Left lung (tissue), 10 donors: ENCODE measurements around the gene HMOX2. TPM values are rescaled to one million over a fixed set of nuclear protein-coding genes. Genes with fewer than 3 reads are reported as not detected.

Source experiments
- ATAC-seq: fragments of 200-7000 bp; cut with Tn5 transposase; one replicate; pipeline ENCODE4 v1.9.1; 2020; ENCODE audit warnings: moderate library complexity
- DNase-seq, 4 donors: peaks; one replicate each; pipeline ENCODE4 v3.0.0-alpha.2; 2013 to 2020
- H3K27ac ChIP-seq, 2 donors: fragments of 200-600 bp; sonication (generic) in 1 of 2; one replicate each; pipeline versions ENCODE4 v1.5.0 to v1.8.0; 2020 to 2021
- H3K27me3 ChIP-seq, 2 donors: fragments of 200-600 bp; sonication (generic) in 1 of 2; one replicate each; pipeline versions ENCODE4 v1.5.0 to v1.8.0; 2020 to 2021
- H3K36me3 ChIP-seq, 2 donors: fragments of 200-600 bp; sonication (generic) in 1 of 2; one replicate each; pipeline versions ENCODE4 v1.5.0 to v1.8.0; 2020 to 2021
- H3K4me1 ChIP-seq, 2 donors: fragments of 200-600 bp; one replicate each; pipeline ENCODE4 v1.8.0; 2021
- H3K4me3 ChIP-seq, 2 donors: fragments of 200-600 bp; sonication (generic) in 1 of 2; one replicate each; pipeline versions ENCODE4 v1.5.0 to v1.8.0; 2020 to 2021; ENCODE audit warnings: mild to moderate bottlenecking in 1 of 2
- H3K9me3 ChIP-seq, 2 donors: fragments of 200-600 bp; sonication (generic) in 1 of 2; one replicate each; pipeline versions ENCODE4 v1.5.0 to v1.8.0; 2020 to 2021
- CTCF ChIP-seq, 2 donors: fragments of 200-600 bp; sonication (generic) in 1 of 2; IDR thresholded peaks; one replicate each; pipeline versions ENCODE4 v1.5.0 to v1.8.0; 2021; ENCODE audit warnings: antibody characterized with exemption in 2 of 2
- intact Hi-C, 2 donors: fragments of 100-400 bp; cut with DNase I; formaldehyde crosslinking; loops; one replicate each; pipeline versions ENCODE4 v1.11.2 to v1.14.2; 2022
- polyA plus RNA-seq, 6 donors: library from polyadenylated mRNA; unstranded; fragments of 120-200 nt; gene quantifications; one replicate each; pipeline ENCODE4 v1.2.1, GENCODE V29; 2013; ENCODE audit not compliant: insufficient read length in 6 of 6
- total RNA-seq, 2 donors: library from RNA; stranded (reverse); fragmentation: NEBNext Ultra II Directional; extraction: Animal tissue kit (Norgen Biotek cat#: 25700); gene quantifications; one replicate each; pipeline ENCODE4 v1.2.1, GENCODE V29; 2021
- donor health status: DM: no; HTN: yes; CAD: no.
- donor health status: DM: no; HTN: no; CAD: no.

Gene HMOX2
- total and polyA plus RNA-seq, 8 donors: 36.2 to 52.1 (median 39.5) TPM

- Histone ChIP-seq H3K4me1 (peaks cover 9 to 18% of the 10 kb centered on the region in 2 donors), H3K9me3 (no peaks in the 10 kb centered on the region), H3K27me3 (peaks cover 0 to 16% of the 10 kb centered on the region in 2 donors), H3K36me3 (no peaks in the 10 kb centered on the region), H3K27ac (no peak overlapping the region), H3K4me3 (no peak overlapping the region)
- ATAC-seq (no peak), DNase-seq (no peak)
- no peak for TF ChIP-seq CTCF (IDR thresholded peaks at IDR 0.05)
- intact Hi-C loops: no loop called here
These were observed 57.3 kb downstream of the HMOX2 start for GRCh38 chr16:4533490-4533889.

GRCh38 chr16:4534151-4534790 is 58.1 kb downstream of the HMOX2 start:
- no peak for TF ChIP-seq CTCF (IDR thresholded peaks at IDR 0.05)
- peaks cover 0 to 5% of the 10 kb centered on the region in 2 donors for H3K9me3 ChIP-seq
- ATAC-seq (no peak), DNase-seq (no peak)
- H3K4me1 ChIP-seq: peaks cover 7 to 18% of the 10 kb centered on the region in 2 donors
- H3K27me3 ChIP-seq: peaks cover 0 to 19% of the 10 kb centered on the region in 2 donors
- no peaks in the 10 kb centered on the region for H3K36me3 ChIP-seq
- H3K4me3 ChIP-seq: no peak overlapping the region
- intact Hi-C loops: no loop called here
- no peak overlapping the region for H3K27ac ChIP-seq

- no peak for ATAC-seq
- intact Hi-C loops: no loop called here
- no peak for DNase-seq
These were observed 59.5 kb downstream of the HMOX2 start for GRCh38 chr16:4535627-4536108.

GRCh38 chr16:4536391-4537106 is 60.4 kb downstream of the HMOX2 start:
- DNase-seq (no peak), ATAC-seq (no peak)
- peaks cover 0 to 16% of the 10 kb centered on the region in 2 donors for H3K9me3 ChIP-seq
- no peak for TF ChIP-seq CTCF (IDR thresholded peaks at IDR 0.05)
- no peak overlapping the region for H3K27ac ChIP-seq
- peaks cover 5 to 18% of the 10 kb centered on the region in 2 donors for H3K4me1 ChIP-seq
- intact Hi-C loops: no loop called here
- no peak overlapping the region for H3K4me3 ChIP-seq
- peaks cover 0 to 19% of the 10 kb centered on the region in 2 donors for H3K27me3 ChIP-seq
- no peaks in the 10 kb centered on the region for H3K36me3 ChIP-seq

More at GRCh38 chr16:4535627-4536108, 59.5 kb downstream of the HMOX2 start:
- H3K4me1 ChIP-seq: peaks cover 5 to 18% of the 10 kb centered on the region in 2 donors
- peaks cover 0 to 19% of the 10 kb centered on the region in 2 donors for H3K27me3 ChIP-seq
- no peaks in the 10 kb centered on the region for H3K36me3 ChIP-seq
- peaks cover 0 to 16% of the 10 kb centered on the region in 2 donors for H3K9me3 ChIP-seq
- no peak for TF ChIP-seq CTCF (IDR thresholded peaks at IDR 0.05)
- H3K4me3 ChIP-seq: no peak overlapping the region
- H3K27ac ChIP-seq: no peak overlapping the region
